K562 (cell line): ENCODE measurements around the gene THSD8. TPM values are rescaled to one million over a fixed set of nuclear protein-coding genes. Genes with fewer than 3 reads are reported as not detected.

Source experiments
- ASH1L ChIP-seq: fragments of 450-650 bp; IDR thresholded peaks from 2 replicates; pipeline ENCODE4 v1.6.1; 2018; ENCODE audit warnings: borderline replicate concordance, mild to moderate bottlenecking, low read depth; ENCODE audit not compliant: partially characterized antibody
- BCOR ChIP-seq: fragments of 450-650 bp; IDR thresholded peaks from 2 replicates; pipeline ENCODE4 v1.6.1; 2016
- BRCA1 ChIP-seq, 2 experiments: fragments of 450-650 bp in 1 of 2; sonication (generic) in 1 of 2; formaldehyde crosslinking in 1 of 2; IDR thresholded peaks; 2 replicates each; pipeline versions ENCODE4 v1.5.0 to v1.6.1; 2017 to 2020; ENCODE audit warnings: mild to moderate bottlenecking in 1 of 2, missing genetic modification reagents in 1 of 2
- DNMT1 ChIP-seq: fragments of 450-650 bp; IDR thresholded peaks from 2 replicates; pipeline ENCODE4 v1.6.1; 2016; ENCODE audit warnings: antibody characterized with exemption, mild to moderate bottlenecking
- DPF2 ChIP-seq: fragments of 450-650 bp; IDR thresholded peaks from 2 replicates; pipeline ENCODE4 v1.6.1; 2016
- ETV5 ChIP-seq: sonication (generic); formaldehyde crosslinking; IDR thresholded peaks from 2 replicates; pipeline ENCODE4 v1.4.0; 2020; ENCODE audit warnings: low read depth, mild to moderate bottlenecking, missing genetic modification reagents
- GABPB2 ChIP-seq: fragments of 250-450 bp; sonication (Bioruptor Pico); conservative IDR thresholded peaks from 2 replicates; pipeline ENCODE4 v1.5.1; 2021; ENCODE audit warnings: mild to moderate bottlenecking
- HDAC1 ChIP-seq, 2 experiments: fragments of 450-650 bp; IDR thresholded peaks; 2 replicates each; pipeline ENCODE4 v1.6.1; 2016 to 2017; ENCODE audit warnings: inconsistent platforms in 1 of 2, mild to moderate bottlenecking in 1 of 2, moderate library complexity in 1 of 2
- HINFP ChIP-seq: fragments of 450-650 bp; conservative IDR thresholded peaks from 2 replicates; pipeline ENCODE4 v1.6.1; 2016; ENCODE audit warnings: missing genetic modification characterization, low read depth, mild to moderate bottlenecking, control low read depth, missing compliant biosample characterization
- MAFG ChIP-seq: fragments of 450-650 bp; conservative IDR thresholded peaks from 2 replicates; pipeline ENCODE4 v1.6.1; 2016; ENCODE audit warnings: missing genetic modification characterization, missing compliant biosample characterization
- PHB ChIP-seq: fragments of 250-450 bp; sonication (Bioruptor Pico); IDR thresholded peaks from 2 replicates; pipeline ENCODE4 v1.5.0; 2021
- SAP30 ChIP-seq: fragments of 200-600 bp; sonication (generic); IDR thresholded peaks from 2 replicates; pipeline ENCODE4 v1.6.1; 2012; ENCODE audit warnings: borderline replicate concordance, low read depth, mild to moderate bottlenecking, moderate library complexity, low read length, control low read depth, inconsistent platforms; ENCODE audit not compliant: insufficient read depth, poor library complexity, severe bottlenecking
- SMARCC2 ChIP-seq: fragments of 450-650 bp; IDR thresholded peaks from 2 replicates; pipeline ENCODE4 v1.6.1; 2017; ENCODE audit warnings: antibody characterized with exemption, moderate library complexity, mild to moderate bottlenecking, low read depth
- TSHZ1 ChIP-seq: fragments of 250-450 bp; sonication (Bioruptor Pico); IDR thresholded peaks from 2 replicates; pipeline ENCODE4 v1.4.0; 2020; ENCODE audit warnings: mild to moderate bottlenecking, moderate library complexity
- ZBTB5 ChIP-seq: fragments of 450-650 bp; IDR thresholded peaks from 2 replicates; pipeline ENCODE4 v1.6.1; 2017; ENCODE audit warnings: antibody characterized with exemption
- ZNF212 ChIP-seq: fragments of 450-650 bp; formaldehyde crosslinking; IDR thresholded peaks from 2 replicates; pipeline ENCODE4 v1.4.0; 2020; ENCODE audit warnings: mild to moderate bottlenecking
- ZNF253 ChIP-seq: fragments of 250-450 bp; sonication (Bioruptor Pico); conservative IDR thresholded peaks from 2 replicates; pipeline ENCODE4 v1.6.1; 2021; ENCODE audit warnings: mild to moderate bottlenecking
- ZNF282 ChIP-seq: sonication (generic); formaldehyde crosslinking; IDR thresholded peaks from 2 replicates; pipeline ENCODE4 v1.8.1; 2023; ENCODE audit warnings: missing genetic modification reagents
- ZNF740 ChIP-seq, 3 experiments: fragments of 200-800 bp in 1 of 3; sonication (Bioruptor generic) in 1 of 3; sonication (generic) in 1 of 3; formaldehyde crosslinking in 1 of 3; IDR thresholded peaks; 2 replicates each; pipeline versions ENCODE4 v1.6.1 to v1.8.0; 2016 to 2022; ENCODE audit warnings: mild to moderate bottlenecking in 2 of 3, missing compliant biosample characterization in 2 of 3, missing genetic modification characterization in 2 of 3, missing genetic modification reagents in 1 of 3
- polyA plus RNA-seq, 8 experiments: library from polyadenylated mRNA; depleted of rRNA in 4 of 8; stranded (reverse) in 5 of 8; unstranded in 3 of 8; fragments of >200 nt; fragmentation: Nextera tagmentation in 2 of 8; fragmentation: Illumina TruSeq in 1 of 8; extraction: Ambion mirVana in 2 of 8; extraction: Trizol in 1 of 8; gene quantifications; 2 replicates each; pipeline versions ENCODE4 v1.2.1 to v1.2.3, GENCODE V29; 2011 to 2014; ENCODE audit warnings: inconsistent platforms in 1 of 8, missing spikeins in 1 of 8
- total RNA-seq, 7 experiments: library from RNA; depleted of rRNA in 6 of 7; stranded (reverse); fragments of >200 nt in 6 of 7; fragmentation: Illumina TruSeq in 2 of 7; extraction: Trizol in 2 of 7; gene quantifications; 2 replicates each; pipeline versions ENCODE4 v1.2.1 to v1.2.3, GENCODE V29; 2011 to 2021; ENCODE audit warnings: low replicate concordance in 1 of 7

The THSD8 gene
- total and polyA plus RNA-seq, 9 of the 15 experiments (the other 6 are each of a cell fraction or from before 2014, with no cell fraction given), result 8.4 to 42.4 (median 19.9) TPM; not detected in 2

GRCh38 chr19:12789098-12789903 lies 12.6 kb upstream of the THSD8 start (continued):
- TF ChIP-seq DPF2, result no peak
- no peak for TF ChIP-seq TSHZ1 (CRISPR knock-in tag)
- TF ChIP-seq ZNF212 (CRISPR knock-in tag), result no peak
- no peak for TF ChIP-seq MAFG (tag)
- TF ChIP-seq GABPB2 (CRISPR knock-in tag), result no peak
- TF ChIP-seq ZNF282 (CRISPR knock-in tag), result no peak
- TF ChIP-seq DNMT1, result no peak
- TF ChIP-seq SAP30, result no peak
- TF ChIP-seq ZNF740 (CRISPR knock-in tag; IDR thresholded peaks at IDR 0.05), result 0 out of 2 replicates have a peak, but pooled peaks have one; percentile 44
- peak in 1 of 2 experiments; percentile 35; a peak in 1 of 4 replicates for TF ChIP-seq ZNF740 (tag; IDR thresholded peaks at IDR 0.05)
- peak; percentile 94 for TF ChIP-seq BCOR
- TF ChIP-seq PHB, result no peak
- TF ChIP-seq HDAC1 (IDR thresholded peaks at IDR 0.05), result peak in 1 of 2 experiments; percentile 29; a peak in 2 of 4 replicates
- no peak for TF ChIP-seq ASH1L
- TF ChIP-seq HINFP (tag), result no peak
- TF ChIP-seq ETV5 (CRISPR knock-in tag), result no peak
- no peak for TF ChIP-seq ZBTB5
- TF ChIP-seq SMARCC2, result no peak
- no peak for TF ChIP-seq ZNF253 (CRISPR knock-in tag)
- TF ChIP-seq BRCA1 (IDR thresholded peaks at IDR 0.05), result no peak
- no peak for TF ChIP-seq BRCA1 (CRISPR knock-in tag; IDR thresholded peaks at IDR 0.05)
